Breast epithelium (tissue), 3 donors: Measurements from ENCODE around the gene PON1.

Source experiments
- CTCF ChIP-seq, 3 donors: fragments of 450-650 bp; IDR thresholded peaks; one replicate each; pipeline ENCODE4 v1.5.1; 2016 to 2017; ENCODE audit warnings: antibody characterized with exemption in 3 of 3, mild to moderate bottlenecking in 3 of 3, moderate library complexity in 3 of 3
- POLR2AphosphoS5 ChIP-seq, 3 donors: sonication (generic); formaldehyde crosslinking; IDR thresholded peaks; one replicate each; pipeline ENCODE4 v1.6.1; 2017; ENCODE audit warnings: antibody characterized with exemption in 3 of 3

GRCh38 chr7:95373323-95373722, 49.0 kb upstream of the PON1 start:
- TF ChIP-seq CTCF (IDR thresholded peaks at IDR 0.05) (no peak), POLR2AphosphoS5 (IDR thresholded peaks at IDR 0.05) (no peak)
